Transverse colon (tissue), 3 donors: Measurements from ENCODE around the gene LPIN1.

Experiments used
- CTCF ChIP-seq, 5 experiments: fragments of 200-600 bp in 3 of 5; fragments of 450-650 bp in 2 of 5; sonication (generic) in 3 of 5; IDR thresholded peaks; 1 replicate in 2 of 5; 2 replicates in 3 of 5; pipeline ENCODE4 v1.5.1; 2016 to 2017; ENCODE audit warnings: antibody characterized with exemption in 5 of 5, inconsistent platforms in 3 of 5, mild to moderate bottlenecking in 2 of 5, moderate library complexity in 1 of 5
- EP300 ChIP-seq: sonication (generic); formaldehyde crosslinking; IDR thresholded peaks from one replicate; pipeline ENCODE4 v1.6.1; 2017; ENCODE audit warnings: antibody characterized with exemption, low read depth
- POLR2A ChIP-seq: fragments of 450-650 bp; IDR thresholded peaks from one replicate; pipeline ENCODE4 v1.6.1; 2016; ENCODE audit warnings: antibody characterized with exemption, mild to moderate bottlenecking, moderate library complexity

DNA sequence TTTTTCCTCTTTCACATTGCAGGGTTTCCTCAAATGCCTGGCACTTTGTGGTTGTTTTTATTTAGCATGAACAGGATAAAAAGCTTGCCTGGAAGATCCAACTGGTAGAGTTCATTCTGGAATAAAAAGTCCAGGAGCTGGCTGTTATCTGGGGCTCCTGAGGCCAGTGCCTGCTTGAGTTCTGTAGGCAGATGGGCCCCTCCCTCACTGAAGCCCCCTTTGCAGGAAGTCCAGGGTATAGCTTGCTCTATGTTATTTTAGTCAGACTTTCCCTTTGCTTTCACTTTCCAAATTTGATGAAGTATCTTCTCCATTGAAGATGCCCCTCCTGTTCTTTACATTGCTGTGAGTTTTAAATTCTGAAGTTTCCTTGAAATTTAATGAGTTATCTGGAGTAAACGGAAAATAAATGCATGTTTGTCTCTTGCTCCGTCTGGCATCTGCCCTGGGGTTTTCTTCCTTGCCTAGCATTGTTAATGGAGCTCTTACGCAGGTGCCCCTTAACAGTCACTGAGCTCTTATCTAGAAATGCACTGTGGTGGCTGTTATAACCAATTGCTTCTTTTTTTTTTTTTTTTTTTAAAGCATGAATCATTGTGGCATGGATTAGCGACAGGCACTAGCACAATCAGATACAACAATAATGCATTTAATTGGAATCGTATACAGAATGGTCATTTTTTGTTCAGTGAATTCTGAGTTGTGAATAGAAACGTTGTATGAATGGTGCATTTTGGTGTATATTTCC, 27.0 kb upstream of the LPIN1 start:
- TF ChIP-seq CTCF (IDR thresholded peaks at IDR 0.05) (no peak), POLR2A (no peak), EP300 (no peak)
